22Rv1 (cell line): ENCODE measurements around the gene PYDC1.

Source experiments
- H3K27ac ChIP-seq: fragments of 450-650 bp; 2 replicates; pipeline ENCODE4 v1.5.1; 2017
- ZFX ChIP-seq: fragments of 450-650 bp; IDR thresholded peaks from 2 replicates; pipeline ENCODE4 v1.6.1; 2017; ENCODE audit warnings: antibody characterized with exemption, borderline replicate concordance
- TF ChIP-seq, protein P1 (sequence below): fragments of 450-650 bp; IDR thresholded peaks from 2 replicates; pipeline ENCODE4 v1.5.1; 2017; ENCODE audit warnings: mild to moderate bottlenecking

Gene PYDC1

DNA sequence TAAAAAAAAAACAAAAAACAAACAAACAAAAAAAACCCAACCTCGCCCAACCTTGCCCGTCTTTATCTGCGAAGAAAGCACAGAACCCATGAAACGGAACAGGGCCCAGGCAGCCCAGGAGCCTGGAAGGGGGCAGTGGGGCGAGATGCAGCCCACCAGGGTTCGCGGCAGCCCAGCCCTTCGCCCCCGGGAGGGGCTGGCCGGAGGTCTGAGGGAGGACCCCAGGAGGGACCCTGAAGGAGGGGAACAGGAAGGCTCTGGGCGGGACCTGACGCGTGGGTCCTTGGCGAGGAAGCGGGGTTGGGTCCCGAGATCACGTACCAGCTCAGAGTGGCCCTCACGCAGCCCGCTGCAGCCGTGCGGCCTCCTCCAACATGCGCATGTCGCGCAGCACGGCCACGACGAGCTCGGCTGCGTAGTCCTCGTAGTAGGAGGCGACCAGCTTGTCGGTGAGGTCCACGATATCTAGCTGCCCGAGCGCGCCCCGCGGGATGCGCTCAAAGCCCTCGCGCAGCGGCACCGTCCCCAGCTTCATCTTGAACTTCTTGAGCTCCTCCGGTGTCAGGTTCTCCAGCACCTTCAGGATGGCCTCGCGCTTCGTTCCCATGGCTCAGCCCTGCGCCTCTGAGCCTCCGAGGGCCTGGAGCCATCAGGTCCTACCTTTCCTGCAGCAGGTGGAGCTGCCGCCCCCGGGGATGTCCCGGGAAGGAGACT lies at the start of gene PYDC1:
Gene PYDC1, minus strand, starts transcription at position 714 of the 714 bp plus-strand sequence. Its CDS starts 107 bp downstream, at position 607.
- TF ChIP-seq, protein P1, sequence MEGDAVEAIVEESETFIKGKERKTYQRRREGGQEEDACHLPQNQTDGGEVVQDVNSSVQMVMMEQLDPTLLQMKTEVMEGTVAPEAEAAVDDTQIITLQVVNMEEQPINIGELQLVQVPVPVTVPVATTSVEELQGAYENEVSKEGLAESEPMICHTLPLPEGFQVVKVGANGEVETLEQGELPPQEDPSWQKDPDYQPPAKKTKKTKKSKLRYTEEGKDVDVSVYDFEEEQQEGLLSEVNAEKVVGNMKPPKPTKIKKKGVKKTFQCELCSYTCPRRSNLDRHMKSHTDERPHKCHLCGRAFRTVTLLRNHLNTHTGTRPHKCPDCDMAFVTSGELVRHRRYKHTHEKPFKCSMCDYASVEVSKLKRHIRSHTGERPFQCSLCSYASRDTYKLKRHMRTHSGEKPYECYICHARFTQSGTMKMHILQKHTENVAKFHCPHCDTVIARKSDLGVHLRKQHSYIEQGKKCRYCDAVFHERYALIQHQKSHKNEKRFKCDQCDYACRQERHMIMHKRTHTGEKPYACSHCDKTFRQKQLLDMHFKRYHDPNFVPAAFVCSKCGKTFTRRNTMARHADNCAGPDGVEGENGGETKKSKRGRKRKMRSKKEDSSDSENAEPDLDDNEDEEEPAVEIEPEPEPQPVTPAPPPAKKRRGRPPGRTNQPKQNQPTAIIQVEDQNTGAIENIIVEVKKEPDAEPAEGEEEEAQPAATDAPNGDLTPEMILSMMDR: no peak
- TF ChIP-seq ZFX: no peak
- no peak within 1 kb of the TSS for H3K27ac ChIP-seq

DNA sequence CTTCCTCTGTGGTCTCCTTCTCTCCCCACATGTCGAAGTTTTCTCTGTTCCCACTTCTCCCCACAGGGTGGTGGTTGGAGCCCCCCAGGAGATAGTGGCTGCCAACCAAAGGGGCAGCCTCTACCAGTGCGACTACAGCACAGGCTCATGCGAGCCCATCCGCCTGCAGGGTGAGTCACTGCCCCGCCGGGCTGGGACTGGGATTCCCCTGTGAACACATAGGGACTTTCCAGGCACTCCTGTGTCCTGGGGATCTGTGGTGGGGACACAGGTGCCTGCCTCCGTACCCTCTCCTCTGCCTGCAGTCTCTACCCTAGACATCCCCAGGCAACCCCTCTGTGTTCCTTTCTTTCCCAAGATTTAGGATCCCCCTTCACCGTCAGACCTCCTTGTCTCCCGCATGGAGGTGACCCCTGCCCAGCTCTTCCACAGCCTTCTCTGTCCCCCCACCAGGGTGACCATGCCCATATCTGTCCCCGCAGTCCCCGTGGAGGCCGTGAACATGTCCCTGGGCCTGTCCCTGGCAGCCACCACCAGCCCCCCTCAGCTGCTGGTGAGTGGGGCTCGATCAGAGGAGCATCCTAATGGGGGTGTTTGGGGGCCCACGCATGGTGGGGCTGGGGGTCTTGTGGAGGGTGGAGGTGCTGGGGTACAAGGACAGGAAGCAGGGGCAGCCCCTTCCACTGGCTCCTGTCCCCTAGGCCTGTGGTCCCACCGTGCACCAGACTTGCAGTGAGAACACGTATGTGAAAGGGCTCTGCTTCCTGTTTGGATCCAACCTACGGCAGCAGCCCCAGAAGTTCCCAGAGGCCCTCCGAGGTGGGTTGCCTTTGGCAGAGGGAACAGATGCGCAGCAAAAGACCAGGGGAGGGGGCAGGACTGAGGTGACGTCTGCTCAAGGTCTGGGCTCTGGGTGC lies 48.7 kb upstream of the PYDC1 start:
- TF ChIP-seq ZFX: no peak
- TF ChIP-seq, protein P1: no peak
- no peak overlapping the region for H3K27ac ChIP-seq

DNA sequence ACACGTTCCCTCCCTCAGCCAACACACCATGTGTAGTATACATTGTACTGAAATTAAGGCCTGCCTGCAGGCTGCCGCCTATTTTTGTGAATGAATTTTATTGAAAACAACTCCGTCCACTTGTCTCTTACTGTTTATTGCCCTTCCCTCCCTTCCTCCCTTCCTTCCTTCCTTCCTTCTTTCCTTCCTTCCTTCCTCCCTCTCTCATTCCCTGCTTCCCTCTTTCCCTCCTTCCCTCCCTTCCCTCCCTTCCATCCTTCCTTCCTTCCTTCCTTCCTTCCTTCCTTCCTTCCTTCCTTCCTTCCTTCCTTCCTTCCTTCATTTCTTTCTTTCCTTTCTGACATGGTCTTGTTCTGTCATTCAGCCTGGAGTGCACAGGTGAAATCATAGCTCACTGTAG lies 45.1 kb upstream of the PYDC1 start:
- TF ChIP-seq, protein P1: no peak
- no peak overlapping the region for H3K27ac ChIP-seq

DNA sequence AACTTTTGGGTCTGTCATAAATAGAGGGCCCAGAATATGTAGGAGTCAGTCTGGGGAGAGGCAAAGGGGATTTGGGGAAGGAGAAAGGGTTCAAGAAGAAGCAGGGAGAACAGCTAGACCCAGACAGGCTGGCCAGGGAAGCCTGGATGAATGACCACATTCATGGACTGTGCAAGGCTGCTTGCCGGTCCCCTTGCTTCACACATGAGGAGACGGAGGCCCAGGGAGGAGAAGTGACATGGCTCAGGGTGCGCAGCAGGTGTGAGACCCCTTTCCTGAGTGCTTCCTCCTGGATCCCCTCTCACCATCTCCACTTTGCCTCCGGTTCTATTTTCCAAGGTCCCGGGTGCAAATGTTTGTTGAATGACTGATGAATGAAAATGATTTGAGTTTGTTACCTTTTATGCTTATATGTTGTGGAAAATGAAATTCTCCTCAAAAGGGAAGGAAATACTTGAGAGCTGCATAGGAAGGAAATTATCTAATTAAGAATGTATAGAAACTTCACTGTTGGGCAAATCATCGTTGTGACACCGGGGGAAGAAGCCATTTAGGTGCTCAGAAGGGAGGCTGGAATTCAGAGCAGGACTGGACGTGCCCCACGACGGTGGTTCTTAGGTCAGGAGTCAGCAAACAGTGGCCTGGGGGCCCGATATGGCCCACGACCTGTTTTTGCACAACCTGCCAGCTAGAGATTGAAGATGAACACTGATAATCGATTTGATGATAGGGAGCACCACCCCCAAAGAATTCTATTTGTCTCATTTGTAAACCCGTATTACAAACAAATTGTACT lies 43.4 kb upstream of the PYDC1 start:
- TF ChIP-seq ZFX: no peak
- TF ChIP-seq, protein P1: no peak
- no peak overlapping the region for H3K27ac ChIP-seq

DNA sequence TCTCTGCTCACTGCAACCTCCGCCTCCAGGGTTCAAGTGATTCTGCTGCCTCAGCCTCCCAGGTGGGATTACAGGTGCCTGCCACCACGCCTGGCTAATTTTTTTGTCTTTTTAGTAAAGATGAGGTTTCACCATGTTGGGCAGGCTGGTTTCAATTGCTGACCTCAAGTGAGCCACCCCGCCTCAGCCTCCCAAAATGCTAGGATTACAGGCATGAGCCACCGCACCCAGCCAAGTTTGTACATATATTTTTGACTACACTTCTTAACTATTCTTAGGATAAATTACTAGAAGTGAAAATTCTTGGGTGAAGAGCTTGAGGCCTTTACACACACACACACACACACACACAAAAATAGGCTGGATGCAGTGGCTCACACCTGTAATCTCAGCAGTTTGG lies 41.4 kb upstream of the PYDC1 start:
- H3K27ac ChIP-seq: no peak overlapping the region
- TF ChIP-seq, protein P1: no peak
- no peak for TF ChIP-seq ZFX

DNA sequence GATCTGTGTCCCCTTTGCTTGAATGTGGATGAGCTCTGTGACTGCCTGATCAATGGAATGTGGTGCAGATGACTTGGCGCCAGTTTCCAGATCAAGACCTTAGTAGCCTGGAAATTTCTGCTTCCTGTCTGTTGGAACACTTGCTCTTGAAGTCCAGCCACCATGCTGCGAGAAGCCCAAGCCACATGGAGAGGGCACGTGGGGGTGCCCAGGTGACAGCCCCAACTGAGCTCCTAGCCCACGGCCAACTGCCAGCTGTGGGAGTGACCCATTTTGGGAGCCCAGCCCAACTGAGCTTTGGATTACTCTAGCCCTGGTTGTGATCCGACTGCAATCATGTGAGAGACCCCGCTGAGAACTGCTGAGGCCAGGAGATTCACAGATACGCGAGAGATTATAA lies 39.5 kb upstream of the PYDC1 start:
- no peak overlapping the region for H3K27ac ChIP-seq
- no peak for TF ChIP-seq ZFX
- TF ChIP-seq, protein P1: no peak
